HG02610 (cell line): ENCODE measurements around the gene PDILT.

Experiments
- ATAC-seq: cut with Tn5 transposase; IDR thresholded peaks from one replicate; pipeline ENCODE4 v1.9.1; 2021; ENCODE audit warnings: mild to moderate bottlenecking, moderate library complexity; ENCODE audit not compliant: unreplicated experiment

The PDILT gene

GRCh38 chr16:20372701-20373100, 31.8 kb downstream of the PDILT start:
- no peak for ATAC-seq

- ATAC-seq, result no peak
Observed at GRCh38 chr16:20369452-20370054, 35.0 kb downstream of the PDILT start.

DNA sequence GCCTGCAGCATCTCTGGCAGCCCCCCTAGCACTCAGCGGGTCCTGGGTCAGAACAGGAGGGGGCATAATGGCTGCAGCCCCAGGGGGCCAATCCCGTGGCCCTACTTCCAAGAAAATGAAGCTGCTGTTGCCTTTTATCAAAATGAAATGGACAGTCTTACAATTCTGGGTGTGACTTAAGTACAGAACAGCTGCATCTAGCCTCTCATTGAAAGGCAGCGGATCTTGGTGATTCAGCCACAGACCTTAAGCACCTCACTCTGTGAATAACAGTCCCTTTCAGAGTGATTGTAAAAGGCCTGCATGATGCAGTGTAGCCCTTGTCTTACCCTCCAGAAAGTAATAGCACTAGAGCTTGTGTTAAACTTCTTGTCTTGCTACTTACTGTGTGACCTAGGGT, 40.5 kb downstream of the PDILT start:
- no peak for ATAC-seq

- no peak for ATAC-seq
Observed at GRCh38 chr16:20363191-20363590, 41.3 kb downstream of the PDILT start.

DNA sequence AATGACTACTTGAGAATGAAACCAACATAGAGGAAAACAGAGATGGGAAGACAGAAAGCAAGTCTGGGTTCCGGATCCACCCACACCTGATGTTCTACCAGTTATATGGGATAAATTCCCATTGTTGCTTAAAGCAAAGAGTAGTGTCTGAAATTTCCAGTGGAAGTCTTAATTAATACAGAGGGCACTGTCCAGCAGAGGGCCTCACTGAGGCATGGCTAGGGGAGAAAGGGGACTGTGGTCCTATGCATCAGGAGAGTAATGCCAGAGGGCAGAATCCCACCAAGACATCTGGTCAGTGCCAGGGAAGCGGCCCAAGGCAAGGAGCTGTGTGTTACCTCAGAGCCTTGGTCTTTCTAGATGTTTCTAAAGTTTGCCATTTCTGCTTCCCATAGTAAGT, 44.5 kb downstream of the PDILT start:
- no peak for ATAC-seq

DNA sequence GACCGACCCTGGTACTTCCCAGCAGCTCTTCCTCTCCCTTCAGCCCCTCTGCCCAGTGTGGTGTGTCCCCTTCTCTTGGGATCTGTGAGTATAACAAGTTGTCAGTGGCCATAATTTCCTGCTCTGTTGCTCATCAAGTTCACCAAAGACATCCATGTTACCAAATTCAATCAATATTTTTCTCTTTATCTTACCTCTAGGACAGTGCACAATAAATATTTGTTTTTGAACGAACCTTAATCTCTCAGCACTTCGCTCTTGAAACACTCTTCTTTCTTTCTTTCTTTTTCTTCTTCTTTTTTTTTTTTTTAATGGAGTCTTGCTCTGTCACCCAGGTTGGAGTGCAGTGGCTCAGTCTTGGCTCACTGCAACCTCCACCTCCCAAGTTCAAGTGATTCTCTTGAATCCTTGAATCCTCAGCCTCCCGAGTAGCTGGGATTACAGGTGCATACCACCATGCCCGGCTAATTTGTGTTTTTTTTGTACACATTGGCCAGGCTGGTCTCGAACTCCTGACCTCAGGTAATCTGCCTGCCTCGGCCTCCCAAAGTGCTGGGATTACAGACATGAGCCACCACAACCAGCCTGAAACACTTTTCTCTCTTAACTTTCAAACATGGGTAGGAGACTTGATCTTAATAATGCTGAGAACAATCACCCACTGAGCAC, 49.3 kb downstream of the PDILT start:
- ATAC-seq, result no peak

DNA sequence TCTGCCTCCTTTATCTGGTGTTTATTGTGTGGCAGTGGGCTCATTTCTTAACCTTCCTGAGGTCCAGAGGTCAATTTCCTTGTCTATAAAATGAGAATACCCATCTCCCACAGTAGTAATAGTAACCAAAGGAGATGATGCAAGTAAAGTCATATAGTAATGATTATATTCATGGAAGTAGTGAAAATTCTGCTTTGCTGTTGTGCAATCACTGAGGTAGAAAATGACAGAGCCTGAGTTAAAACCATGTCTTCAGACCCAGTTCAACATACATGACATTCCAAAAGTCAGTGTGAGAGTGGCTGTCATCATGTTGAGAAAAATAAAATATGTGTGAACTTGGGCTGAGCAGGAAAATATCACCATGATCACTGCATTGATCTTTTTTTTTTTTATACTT, 51.2 kb downstream of the PDILT start:
- no peak for ATAC-seq

GRCh38 chr16:20352615-20353014, 51.9 kb downstream of the PDILT start, which contains the start of gene UMOD:
Gene UMOD, minus strand, starts transcription at chr16:20352715. Its CDS starts 1,978 bp downstream, at chr16:20350737.
- no peak for ATAC-seq

DNA sequence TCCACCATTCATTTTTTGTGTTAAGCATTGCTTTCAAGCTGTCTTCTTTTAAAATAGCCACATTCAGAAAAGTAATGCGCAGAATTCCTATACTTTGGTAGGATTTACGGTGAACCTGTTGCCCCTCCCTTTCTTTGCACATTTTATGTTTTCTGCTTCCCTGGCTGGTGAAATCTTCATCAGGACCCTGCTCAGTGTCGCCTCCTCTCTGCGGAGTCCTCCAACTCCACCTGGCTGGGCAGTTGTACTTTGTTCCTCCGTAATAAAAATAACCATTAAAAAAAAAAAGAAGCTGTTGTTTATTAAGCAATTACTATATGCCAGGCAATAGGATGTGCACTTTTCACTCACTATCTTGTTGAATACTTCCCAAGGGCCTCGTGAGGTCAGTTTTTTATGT, 54.9 kb downstream of the PDILT start:
- no peak for ATAC-seq

DNA sequence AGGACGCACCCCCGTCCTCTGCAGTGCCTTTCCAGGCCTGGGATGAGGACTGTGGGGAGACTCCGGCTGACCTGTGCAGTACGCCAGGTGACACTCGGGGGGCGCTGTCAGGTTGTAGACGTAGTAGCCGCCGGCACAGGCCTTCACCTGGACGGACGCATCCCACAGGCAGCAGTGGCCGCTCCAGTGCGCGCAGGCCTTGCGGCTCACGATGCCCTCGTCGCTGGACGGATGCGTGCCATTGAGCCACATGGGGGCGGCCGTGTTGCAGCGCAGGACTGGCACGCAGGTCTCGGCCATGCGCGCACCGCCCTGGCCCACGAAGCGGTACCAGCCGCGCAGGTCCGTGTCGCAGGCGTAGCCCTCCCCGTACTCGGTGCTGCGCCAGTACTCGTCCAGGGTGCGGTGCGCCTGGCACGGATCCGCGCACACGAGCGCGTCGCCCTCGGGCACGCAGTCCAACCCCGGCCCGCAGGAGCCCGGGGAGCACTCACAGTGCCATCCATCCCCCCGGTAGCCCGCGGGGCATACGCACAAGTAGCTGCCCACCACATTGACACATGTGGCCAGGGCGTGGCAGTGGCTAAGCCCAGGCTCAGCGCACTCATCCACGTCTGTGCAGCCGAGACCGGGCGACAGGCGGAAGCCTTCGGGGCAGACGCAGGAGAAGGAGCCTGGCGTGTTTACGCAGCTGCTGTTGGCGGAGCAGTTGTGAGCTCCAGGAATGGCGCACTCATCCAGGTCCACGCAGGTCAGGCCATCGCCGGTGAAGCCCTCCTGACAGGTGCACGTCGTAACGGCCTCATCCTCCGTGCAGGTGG, 56.0 kb downstream of the PDILT start:
- no peak for ATAC-seq

DNA sequence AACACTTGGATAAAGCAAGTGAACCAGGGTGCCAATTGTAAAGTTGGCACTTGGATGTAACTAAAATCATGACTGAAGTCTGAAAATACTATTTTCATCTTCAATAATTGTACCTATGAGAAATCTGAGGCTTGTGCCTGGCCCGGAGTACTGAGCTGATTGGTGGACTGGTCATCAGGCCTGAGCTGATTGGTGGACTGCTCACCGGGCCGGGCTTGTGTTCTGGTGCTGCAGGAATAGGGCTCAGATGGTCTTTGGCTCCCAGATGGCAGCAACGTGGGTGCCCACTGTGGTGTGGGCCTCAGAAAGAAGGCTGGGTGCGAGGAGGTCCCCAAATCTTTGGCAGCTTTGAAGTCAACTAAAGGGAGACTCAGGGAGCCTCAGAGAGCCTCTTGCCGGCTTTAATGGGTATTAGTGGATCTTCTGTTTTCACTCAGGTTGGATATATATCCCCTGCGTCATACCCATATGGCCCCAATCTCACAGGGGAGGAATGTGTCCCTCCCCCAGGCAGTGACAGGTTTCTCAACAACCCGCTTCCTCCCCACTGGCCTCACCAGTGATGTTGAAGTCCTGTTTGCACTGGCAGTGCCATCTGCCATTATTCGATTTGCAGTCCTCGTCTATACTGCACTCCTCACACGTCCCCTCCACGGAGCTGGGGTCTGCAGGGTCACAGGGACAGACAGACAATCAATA, 56.7 kb downstream of the PDILT start:
- no peak for ATAC-seq

GRCh38 chr16:20344611-20345010, 59.9 kb downstream of the PDILT start:
- ATAC-seq, result no peak

- ATAC-seq, result no peak
Observed at GRCh38 chr16:20339744-20340143, 64.8 kb downstream of the PDILT start.

- no peak for ATAC-seq
Observed at GRCh38 chr16:20336955-20337354, 67.6 kb downstream of the PDILT start.

- no peak for ATAC-seq
Observed at GRCh38 chr16:20334396-20334795, 70.1 kb downstream of the PDILT start.

DNA sequence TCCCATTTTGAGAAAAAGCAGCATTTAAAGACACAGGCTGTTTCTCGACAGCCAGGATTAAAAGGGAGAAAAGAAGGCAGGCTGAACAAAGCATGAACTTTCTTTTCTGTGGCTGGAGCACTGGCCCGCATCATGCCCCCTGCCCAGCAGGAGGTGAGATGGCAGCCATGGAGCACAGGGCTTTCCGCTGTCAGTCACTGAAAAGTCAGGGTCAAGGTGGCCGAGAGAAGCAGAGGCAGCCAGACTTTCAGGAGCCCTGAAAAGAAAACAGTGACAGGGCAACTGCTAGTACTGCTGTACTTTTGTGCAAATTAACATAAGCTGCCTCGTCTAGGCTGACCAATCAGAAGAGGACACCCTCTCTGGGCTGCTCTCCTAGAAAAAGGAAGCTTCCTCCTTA, 71.4 kb downstream of the PDILT start:
- ATAC-seq, result no peak

DNA sequence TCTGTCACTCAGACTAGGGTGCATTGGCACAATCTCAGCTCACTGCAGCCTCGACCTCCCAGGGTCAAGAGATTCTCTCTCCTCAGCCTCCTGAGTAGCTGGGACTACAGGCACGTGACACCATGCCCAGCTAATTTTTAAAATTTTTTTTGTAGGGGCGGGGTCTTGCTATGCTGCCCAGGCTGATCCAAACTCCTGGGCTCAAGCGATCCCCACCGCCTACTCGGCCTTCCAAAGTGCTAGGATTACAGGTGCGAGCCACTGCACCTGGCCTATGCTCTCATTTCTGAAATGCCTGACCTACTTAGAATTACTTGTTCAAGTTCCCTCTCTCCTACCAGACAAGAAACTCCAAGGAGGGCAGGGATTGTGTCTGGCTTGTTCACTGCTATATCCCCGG, 72.1 kb downstream of the PDILT start:
- no peak for ATAC-seq

GRCh38 chr16:20331635-20332034, 72.9 kb downstream of the PDILT start:
- no peak for ATAC-seq

- no peak for ATAC-seq
Observed at GRCh38 chr16:20329392-20330138, 75.0 kb downstream of the PDILT start.

DNA sequence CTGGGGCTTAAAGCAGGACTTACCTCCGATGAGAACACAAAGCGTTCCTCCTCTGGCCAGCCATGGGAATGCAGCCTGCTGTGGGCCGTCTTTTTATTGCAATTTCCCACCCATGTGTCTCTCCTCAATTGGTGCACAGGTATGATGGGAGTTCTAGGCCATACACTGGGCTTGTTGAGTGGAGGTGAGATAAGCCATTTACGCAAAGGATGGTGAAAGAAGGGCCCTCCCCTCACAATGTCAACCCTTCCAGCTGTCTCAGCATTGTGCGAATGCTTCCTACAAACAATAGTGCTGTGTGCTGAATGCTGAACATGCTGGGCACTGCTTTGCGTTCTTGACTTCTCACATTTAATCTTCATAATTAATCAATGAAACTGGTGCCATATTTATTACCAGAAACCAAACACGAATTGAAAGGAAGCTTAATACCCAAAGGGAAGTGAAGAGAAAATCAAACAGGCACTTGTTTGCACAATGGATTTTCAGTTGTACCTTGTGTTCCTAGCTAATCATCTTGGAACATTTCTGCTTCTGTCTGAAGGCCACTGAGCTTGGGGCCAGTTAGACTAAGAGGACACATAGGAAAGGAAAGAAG, 77.0 kb downstream of the PDILT start, which contains the start of gene GP2:
Gene GP2, minus strand, starts transcription at position 70 of the 598 bp plus-strand sequence. CDS start 1,082 bp downstream, outside the sequence.
- no peak for ATAC-seq
